HL-60/S4 treated with phorbol 12-myristate 13-acetate at 8.2 ng/mL for 4 days and 3 days (cell line): ENCODE measurements around the gene GP5.

ENCODE experiments used
- in situ Hi-C: fragments of 300-500 bp; cut with MboI; formaldehyde crosslinking; loops from 2 replicates; pipeline ENCODE4 v1.15.0; 2022; ENCODE audit warnings: low sequenced_read_pairs

The GP5 gene

GRCh38 chr3:194399166-194399565 is at the start of gene GP5:
Gene GP5 (minus strand): TSS chr3:194399266. CDS start chr3:194398282, 984 bp downstream.
- in situ Hi-C loops, result no loop called here

- in situ Hi-C loops, result no loop called here
These were observed 48.6 kb upstream of the GP5 start for GRCh38 chr3:194447657-194448056.

- in situ Hi-C loops, result no loop called here
These were observed 48.1 kb upstream of the GP5 start for GRCh38 chr3:194447161-194447560.

GRCh38 chr3:194446754-194447153 is 47.7 kb upstream of the GP5 start:
- in situ Hi-C loops, result no loop called here

- in situ Hi-C loops, result no loop called here
These were observed 47.1 kb upstream of the GP5 start for GRCh38 chr3:194446172-194446571.

GRCh38 chr3:194443901-194444300 is 44.8 kb upstream of the GP5 start:
- in situ Hi-C loops, result no loop called here

- in situ Hi-C loops, result no loop called here
These were observed 41.7 kb upstream of the GP5 start for GRCh38 chr3:194440756-194441155.

GRCh38 chr3:194439881-194440550 is 41.0 kb upstream of the GP5 start:
- in situ Hi-C loops, result no loop called here

GRCh38 chr3:194434503-194434902 is 35.4 kb upstream of the GP5 start:
- in situ Hi-C loops, result no loop called here

- in situ Hi-C loops, result no loop called here
These were observed 32.5 kb upstream of the GP5 start for GRCh38 chr3:194431554-194431953.

- in situ Hi-C loops, result no loop called here
These were observed 26.3 kb upstream of the GP5 start for GRCh38 chr3:194425399-194425798.

- in situ Hi-C loops, result no loop called here
These were observed 25.9 kb upstream of the GP5 start for GRCh38 chr3:194424953-194425352.

GRCh38 chr3:194424373-194424772 is 25.3 kb upstream of the GP5 start:
- in situ Hi-C loops, result no loop called here

- in situ Hi-C loops, result no loop called here
These were observed 24.3 kb upstream of the GP5 start for GRCh38 chr3:194423317-194423716.

- in situ Hi-C loops, result no loop called here
These were observed 23.1 kb upstream of the GP5 start for GRCh38 chr3:194422188-194422587.

- in situ Hi-C loops, result no loop called here
These were observed 19.6 kb upstream of the GP5 start for GRCh38 chr3:194418671-194419070.

- in situ Hi-C loops, result no loop called here
These were observed 8.4 kb upstream of the GP5 start for GRCh38 chr3:194407423-194407822.

- in situ Hi-C loops, result no loop called here
These were observed 6.7 kb upstream of the GP5 start for GRCh38 chr3:194405766-194406165.

GRCh38 chr3:194404365-194405140 is 5.5 kb upstream of the GP5 start:
- in situ Hi-C loops, result no loop called here

GRCh38 chr3:194401868-194402329 is 2.8 kb upstream of the GP5 start:
- in situ Hi-C loops, result no loop called here

GRCh38 chr3:194401346-194401745 is 2.3 kb upstream of the GP5 start:
- in situ Hi-C loops, result no loop called here

GRCh38 chr3:194399874-194400411 is 877 bp upstream of the GP5 start:
- in situ Hi-C loops, result no loop called here
